Osteocyte (in vitro differentiated cells): ENCODE data around the gene ZNF785. TPM values are rescaled to one million over a fixed set of nuclear protein-coding genes. Genes with fewer than 3 reads are reported as not detected.
"Not testable (repeated sequence)": the region's sequence is repeated elsewhere in the genome, so short reads cannot be mapped to it uniquely, and the experiment has no call there.

ENCODE experiments used
- DNase-seq: peaks from one replicate; pipeline ENCODE4 v3.0.0; 2021; ENCODE audit warnings: mixed read lengths; ENCODE audit not compliant: unreplicated experiment; ENCODE audit errors: extremely low spot score
- H3K27ac Mint-ChIP-seq: one replicate; pipeline ENCODE4 v1.8.0; 2021; ENCODE audit warnings: mild to moderate bottlenecking, mixed read lengths; ENCODE audit not compliant: unreplicated experiment
- H3K27me3 Mint-ChIP-seq: one replicate; pipeline ENCODE4 v1.8.0; 2021; ENCODE audit warnings: mixed read lengths; ENCODE audit not compliant: unreplicated experiment
- H3K36me3 Mint-ChIP-seq: one replicate; pipeline ENCODE4 v1.8.0; 2021; ENCODE audit warnings: mixed read lengths; ENCODE audit not compliant: unreplicated experiment
- H3K4me1 Mint-ChIP-seq: one replicate; pipeline ENCODE4 v1.8.0; 2021; ENCODE audit warnings: mixed read lengths; ENCODE audit not compliant: unreplicated experiment
- H3K4me3 Mint-ChIP-seq: one replicate; pipeline ENCODE4 v1.8.0; 2021; ENCODE audit warnings: mild to moderate bottlenecking, moderate library complexity, mixed read lengths; ENCODE audit not compliant: unreplicated experiment
- H3K9me3 Mint-ChIP-seq: one replicate; pipeline ENCODE4 v1.8.0; 2021; ENCODE audit warnings: mixed read lengths; ENCODE audit not compliant: unreplicated experiment
- CTCF ChIP-seq: fragments of 200-600 bp; sonication (generic); IDR thresholded peaks from 2 replicates; pipeline ENCODE4 v1.5.0; 2021; ENCODE audit warnings: antibody characterized with exemption, mild to moderate bottlenecking, moderate library complexity
- long read RNA-seq: library from polyadenylated mRNA; unstranded; transcript quantifications from one replicate; pipeline ENCODE4 v2.0.0, GENCODE V29; 2021
- total RNA-seq: library from RNA; stranded (reverse); gene quantifications from 2 replicates; pipeline ENCODE4 v1.2.1, GENCODE V29; 2021

The ZNF785 gene
- total RNA-seq = 14.8 and 19.8 TPM in 2 replicates
- long read RNA-seq, partial matches to known transcripts = 0 of 3 reads
- long read RNA-seq, other reads (novel, unspliced or antisense) = 3 of 3 reads

- Mint-ChIP-seq H3K36me3 (peaks cover 3% of the 10 kb centered on the region), H3K27ac (peak within 1 kb of the TSS; percentile 87), H3K4me3 (peak within 1 kb of the TSS; percentile 77), H3K9me3 (no peaks in the 10 kb centered on the region), H3K4me1 (peaks cover 15% of the 10 kb centered on the region), H3K27me3 (no peaks in the 10 kb centered on the region)
- peak; percentile 97 for DNase-seq
- TF ChIP-seq CTCF = peak; percentile 20
These were observed at the start of gene ZNF785 for GRCh38 chr16:30585400-30586191. Gene ZNF785 (minus strand): TSS chr16:30585697. CDS start chr16:30585611, 86 bp downstream.

DNA sequence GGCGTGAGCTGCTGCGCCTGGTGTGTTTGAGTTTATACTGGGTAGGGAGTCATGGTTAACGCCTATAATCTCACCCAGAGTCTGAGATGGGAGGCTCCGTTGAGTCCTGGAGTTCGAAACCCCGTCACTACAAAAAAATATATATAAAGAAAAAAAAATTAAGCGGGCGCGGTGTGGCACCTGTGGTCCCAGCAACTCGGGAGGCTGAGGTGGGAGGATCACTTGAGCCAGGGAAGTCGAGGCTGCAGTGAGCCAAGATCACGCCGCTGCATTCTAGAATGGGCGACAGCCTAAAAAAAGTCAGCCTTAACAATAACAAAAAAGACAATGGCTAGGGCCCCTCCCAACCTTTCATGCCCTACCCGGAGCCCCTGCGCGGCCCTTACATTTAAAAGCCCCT is 48.0 kb upstream of the ZNF785 start:
- no peak for DNase-seq
- Mint-ChIP-seq H3K27me3 (no peaks in the 10 kb centered on the region), H3K4me3 (peak overlapping the region; percentile 87), H3K27ac (peak overlapping the region; percentile 97), H3K36me3 (no peaks in the 10 kb centered on the region), H3K9me3 (no peaks in the 10 kb centered on the region), H3K4me1 (peaks cover 17% of the 10 kb centered on the region)
- no peak for TF ChIP-seq CTCF

- not testable (repeated sequence) for H3K36me3 Mint-ChIP-seq, H3K27ac Mint-ChIP-seq, DNase-seq, H3K9me3 Mint-ChIP-seq, H3K27me3 Mint-ChIP-seq, H3K4me3 Mint-ChIP-seq
- H3K4me1 Mint-ChIP-seq = peaks cover 17% of the 10 kb centered on the region
These were observed 47.0 kb upstream of the ZNF785 start for GRCh38 chr16:30632454-30632853.

- peak; percentile 90 for DNase-seq
- no peak overlapping the region for H3K27ac Mint-ChIP-seq
These were observed 43.4 kb upstream of the ZNF785 start for GRCh38 chr16:30628628-30629540.

DNA sequence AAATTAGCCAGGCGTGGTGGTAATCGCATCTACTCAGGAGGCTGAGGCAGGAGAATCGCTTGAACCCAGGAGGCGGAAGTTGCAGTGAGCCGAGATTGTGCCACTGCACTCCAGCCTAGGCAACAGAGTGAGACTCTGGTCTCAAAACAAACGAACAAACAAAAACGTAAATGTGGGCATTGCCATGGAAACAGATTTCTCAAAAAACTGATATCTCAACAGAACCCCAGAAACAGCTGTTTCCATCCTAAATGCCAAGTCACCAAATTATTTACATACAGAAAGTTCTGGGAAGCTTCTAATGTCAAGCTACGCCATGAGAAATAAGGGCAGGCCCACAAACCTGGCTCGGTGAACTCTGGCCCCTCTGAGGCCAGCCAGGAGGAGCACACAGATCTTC is 40.7 kb upstream of the ZNF785 start:
- H3K27ac Mint-ChIP-seq = no peak overlapping the region
- H3K4me1 Mint-ChIP-seq = peaks cover 3% of the 10 kb centered on the region
- H3K4me3 Mint-ChIP-seq = no peak overlapping the region
- H3K36me3 Mint-ChIP-seq = no peaks in the 10 kb centered on the region
- TF ChIP-seq CTCF = no peak
- no peaks in the 10 kb centered on the region for H3K9me3 Mint-ChIP-seq
- H3K27me3 Mint-ChIP-seq = peaks cover 19% of the 10 kb centered on the region
- no peak for DNase-seq

More at GRCh38 chr16:30628628-30629540, 43.4 kb upstream of the ZNF785 start:
- Mint-ChIP-seq H3K4me1 (peaks cover 4% of the 10 kb centered on the region), H3K9me3 (no peaks in the 10 kb centered on the region), H3K4me3 (no peak overlapping the region), H3K27me3 (no peaks in the 10 kb centered on the region), H3K36me3 (no peaks in the 10 kb centered on the region)
- peak; percentile 92 for TF ChIP-seq CTCF
